ENCODE measurements around the gene TBC1D1.

The TBC1D1 gene

DNA sequence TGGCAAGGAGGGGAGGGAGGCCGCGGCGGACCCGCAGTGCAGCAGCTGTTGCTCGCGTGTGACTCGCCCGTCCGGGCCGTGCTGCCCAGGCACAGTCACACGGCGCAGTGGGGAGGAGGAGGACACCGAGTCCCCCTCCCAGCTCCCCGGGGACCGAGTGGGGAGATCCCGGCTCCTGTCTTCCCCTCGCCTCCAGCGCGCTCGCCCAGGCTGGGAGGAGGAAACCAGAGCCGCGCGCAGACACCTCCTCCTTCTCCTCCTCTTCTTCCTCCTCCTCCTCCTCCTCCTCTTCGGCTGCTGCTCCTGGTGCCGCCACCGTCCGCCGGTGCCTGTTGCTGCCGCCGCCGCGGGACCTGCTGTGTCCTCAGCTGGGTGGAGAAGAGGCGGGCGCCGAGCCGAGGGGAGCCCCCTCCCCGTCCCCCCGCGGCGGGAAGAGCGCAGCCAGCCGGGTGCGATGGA lies at the start of gene TBC1D1:
Gene TBC1D1 (plus strand): TSS at position 284 of the 459 bp plus-strand sequence. CDS start 11,012 bp downstream, outside the sequence.
- no peak for DNase-seq (ENCODE audit: low spot score)

DNA sequence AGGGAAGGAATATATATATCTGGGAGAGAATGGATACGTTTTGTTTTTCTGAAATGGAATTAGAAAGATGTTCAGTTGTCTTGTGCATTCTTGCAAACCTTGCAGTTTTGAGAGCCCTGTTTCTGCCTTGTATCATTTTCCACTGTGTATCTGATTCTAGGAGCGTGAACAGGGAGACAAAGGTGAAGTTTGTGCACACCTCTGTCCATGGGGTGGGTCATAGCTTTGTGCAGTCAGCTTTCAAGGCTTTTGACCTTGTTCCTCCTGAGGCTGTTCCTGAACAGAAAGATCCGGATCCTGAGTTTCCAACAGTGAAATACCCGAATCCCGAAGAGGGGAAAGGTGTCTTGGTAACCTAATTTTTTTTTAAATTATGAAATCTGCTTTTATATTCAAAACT lies 46.7 kb upstream of the TBC1D1 start:
- no peak for DNase-seq (ENCODE audit: low spot score)

DNA sequence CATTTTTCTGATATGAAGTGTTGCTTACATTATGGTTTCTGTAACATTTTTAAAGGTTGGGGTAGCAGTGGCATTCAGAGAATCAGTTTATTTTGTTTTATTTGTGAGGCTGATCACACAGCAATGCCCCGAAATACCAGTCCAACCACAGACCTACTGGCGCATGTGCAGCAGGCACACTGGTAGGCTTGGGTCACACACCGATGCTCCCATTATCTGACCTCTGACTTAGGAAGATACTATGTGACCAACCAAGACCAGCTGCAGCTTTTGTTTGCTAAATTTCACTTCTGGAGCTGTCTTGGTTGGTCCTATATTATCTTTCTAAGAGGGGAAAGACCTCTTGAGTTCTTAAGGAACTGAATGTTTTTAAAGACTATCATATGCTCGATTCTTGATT lies 45.7 kb upstream of the TBC1D1 start:
- DNase-seq (ENCODE audit: low spot score) = no peak

- DNase-seq (ENCODE audit: low spot score) = no peak
Observed at GRCh38 chr4:37847311-37847884, 43.5 kb upstream of the TBC1D1 start.

- no peak for DNase-seq (ENCODE audit: low spot score)
Observed at GRCh38 chr4:37852376-37852775, 38.5 kb upstream of the TBC1D1 start.

DNA sequence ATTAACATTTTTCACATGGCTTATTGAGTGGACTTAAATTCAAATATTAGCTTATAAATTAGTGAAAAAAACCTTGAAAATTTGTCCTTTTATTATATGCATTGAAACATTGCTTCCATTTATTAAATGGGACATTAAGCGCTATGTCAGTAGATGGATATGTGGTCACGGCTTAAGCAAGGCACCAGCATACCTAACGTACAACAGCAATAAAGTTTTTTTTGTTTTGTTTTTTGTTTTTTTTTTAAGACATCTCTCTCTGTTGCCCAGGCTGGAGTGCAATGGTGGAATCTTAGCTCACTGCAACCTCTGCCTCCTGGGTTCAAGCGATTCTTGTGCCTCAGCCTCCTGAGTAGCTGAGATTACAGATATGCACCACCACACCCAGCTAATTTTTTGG lies 32.8 kb upstream of the TBC1D1 start:
- DNase-seq (ENCODE audit: low spot score) = no peak

DNA sequence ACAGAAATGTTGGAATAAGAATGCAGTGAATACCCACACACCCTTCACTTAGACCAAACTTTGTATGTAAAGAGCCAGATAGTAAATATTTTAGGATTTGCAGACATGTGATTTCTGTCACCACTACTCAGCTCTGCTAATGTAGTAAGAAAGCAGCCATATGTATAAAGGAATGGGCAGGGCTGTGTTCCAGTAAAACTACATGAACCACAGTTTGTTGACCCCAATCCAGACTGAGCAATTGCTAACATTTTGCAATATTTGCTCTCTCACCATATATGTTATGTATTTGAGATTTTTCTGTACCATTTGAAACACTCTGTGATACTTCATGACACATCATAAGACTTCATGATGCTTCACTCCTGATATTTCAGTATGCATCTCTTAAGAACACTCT lies 32.0 kb upstream of the TBC1D1 start:
- DNase-seq (ENCODE audit: low spot score) = no peak

- DNase-seq (ENCODE audit: low spot score) = no peak
Observed at GRCh38 chr4:37860266-37860665, 30.6 kb upstream of the TBC1D1 start.

DNA sequence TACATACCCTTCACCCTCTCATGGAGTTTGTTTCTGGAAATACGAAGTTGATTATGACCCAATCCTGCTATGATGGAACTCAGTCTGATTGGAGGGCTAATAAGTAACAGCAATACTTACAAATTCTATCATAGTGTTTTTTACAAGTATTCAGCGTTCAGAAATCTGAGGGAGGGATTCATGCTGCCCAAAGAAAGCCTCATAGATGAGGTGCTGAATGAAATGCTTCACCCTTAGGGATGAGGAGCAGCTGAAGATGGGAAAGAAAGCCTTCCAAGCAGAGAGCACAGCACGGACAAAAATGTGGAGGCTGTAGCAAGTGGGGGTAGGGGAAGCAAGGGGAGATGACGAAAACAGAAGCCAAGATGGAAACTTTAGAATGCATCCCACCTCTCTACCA lies 27.9 kb upstream of the TBC1D1 start:
- no peak for DNase-seq (ENCODE audit: low spot score)

DNA sequence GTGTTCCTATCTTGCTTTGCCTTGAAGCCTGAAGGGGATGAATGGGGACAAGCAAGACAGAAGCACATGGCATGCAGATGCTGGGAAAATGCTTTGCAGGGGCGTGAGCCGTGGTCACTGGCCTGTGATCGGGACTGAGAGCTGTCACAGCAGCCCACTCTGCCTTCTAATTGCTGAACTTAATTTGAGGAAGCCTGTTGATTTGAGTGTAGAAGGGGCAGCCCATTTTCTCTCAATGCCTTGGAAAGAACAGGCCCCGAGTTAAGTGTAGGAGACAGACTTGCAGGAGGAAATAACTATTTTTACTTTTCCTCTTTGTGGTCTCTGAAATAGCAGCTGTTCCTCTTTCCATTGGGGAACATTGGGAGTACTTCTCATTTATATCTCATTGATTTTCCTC lies 26.1 kb upstream of the TBC1D1 start:
- DNase-seq (ENCODE audit: low spot score) = no peak

DNA sequence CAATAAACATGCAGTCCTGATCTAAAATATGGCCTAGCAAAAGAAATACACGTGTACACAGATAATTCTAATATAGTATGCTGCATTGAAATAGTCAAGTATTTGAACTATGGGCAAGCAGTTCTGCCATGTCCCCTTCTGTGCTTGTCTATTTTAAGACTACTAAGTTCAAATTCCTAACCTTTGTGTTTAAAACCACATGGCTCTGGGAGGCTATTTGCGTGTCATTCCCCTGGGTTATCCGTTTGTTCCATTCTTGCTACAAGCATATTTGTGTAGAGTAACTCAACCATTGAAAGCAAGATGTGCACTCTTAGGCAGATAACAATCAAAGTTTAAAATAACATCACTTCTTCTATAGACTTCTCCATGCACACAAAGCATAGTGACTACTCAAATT lies 25.4 kb upstream of the TBC1D1 start:
- no peak for DNase-seq (ENCODE audit: low spot score)

GRCh38 chr4:37867102-37867501 lies 23.8 kb upstream of the TBC1D1 start:
- DNase-seq (ENCODE audit: low spot score) = no peak

DNA sequence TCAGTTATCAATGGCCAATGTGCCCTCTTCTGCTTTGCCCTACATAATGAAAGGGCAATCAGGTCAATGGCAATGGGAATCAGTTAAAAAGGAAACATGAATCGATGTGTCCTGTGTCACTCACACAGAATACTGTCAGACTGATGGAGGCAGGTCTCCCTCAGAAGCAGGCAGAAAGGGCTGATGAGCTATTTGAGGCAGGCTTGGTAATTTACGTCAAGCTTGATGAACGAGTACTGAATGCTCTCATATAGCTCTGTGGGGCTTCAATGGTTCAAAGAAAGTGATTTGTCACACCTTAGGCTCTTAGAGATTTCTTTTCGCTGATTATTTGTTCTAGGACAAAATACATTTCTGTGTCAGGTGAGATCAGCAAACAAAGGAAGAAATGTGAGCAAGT lies 22.6 kb upstream of the TBC1D1 start:
- no peak for DNase-seq (ENCODE audit: low spot score)

GRCh38 chr4:37872310-37872988 lies 18.4 kb upstream of the TBC1D1 start:
- no peak for DNase-seq (ENCODE audit: low spot score)

GRCh38 chr4:37873386-37873785 lies 17.5 kb upstream of the TBC1D1 start:
- DNase-seq (ENCODE audit: low spot score) = no peak

- DNase-seq (ENCODE audit: low spot score) = no peak
Observed at GRCh38 chr4:37876156-37876555, 14.7 kb upstream of the TBC1D1 start.

DNA sequence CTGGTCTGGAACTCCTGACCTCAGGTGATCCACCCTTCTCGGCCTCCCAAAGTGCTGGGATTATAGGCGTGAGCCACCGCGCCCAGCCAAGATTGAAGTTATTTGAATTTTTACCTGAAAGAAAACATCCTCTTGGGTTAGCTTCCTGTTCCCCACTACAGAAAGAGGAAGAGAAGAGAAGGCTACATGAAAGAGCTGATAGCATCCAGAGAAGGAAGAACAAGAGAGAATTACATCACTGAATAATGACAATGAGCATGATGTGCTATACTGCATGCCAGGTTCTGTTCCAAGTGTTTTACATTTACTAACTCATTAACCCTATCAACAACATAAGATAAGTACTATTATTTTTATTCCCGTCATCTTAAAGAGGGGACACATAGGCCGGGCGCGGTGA lies 11.5 kb upstream of the TBC1D1 start:
- no peak for DNase-seq (ENCODE audit: low spot score)

GRCh38 chr4:37881811-37882210 lies 9.1 kb upstream of the TBC1D1 start:
- DNase-seq (ENCODE audit: low spot score) = no peak

GRCh38 chr4:37882665-37883296 lies 8.1 kb upstream of the TBC1D1 start:
- no peak for DNase-seq (ENCODE audit: low spot score)

GRCh38 chr4:37884855-37885487 lies 5.9 kb upstream of the TBC1D1 start:
- no peak for DNase-seq (ENCODE audit: low spot score)

- DNase-seq (ENCODE audit: low spot score) = no peak
Observed at GRCh38 chr4:37885496-37885895, 5.4 kb upstream of the TBC1D1 start.

DNA sequence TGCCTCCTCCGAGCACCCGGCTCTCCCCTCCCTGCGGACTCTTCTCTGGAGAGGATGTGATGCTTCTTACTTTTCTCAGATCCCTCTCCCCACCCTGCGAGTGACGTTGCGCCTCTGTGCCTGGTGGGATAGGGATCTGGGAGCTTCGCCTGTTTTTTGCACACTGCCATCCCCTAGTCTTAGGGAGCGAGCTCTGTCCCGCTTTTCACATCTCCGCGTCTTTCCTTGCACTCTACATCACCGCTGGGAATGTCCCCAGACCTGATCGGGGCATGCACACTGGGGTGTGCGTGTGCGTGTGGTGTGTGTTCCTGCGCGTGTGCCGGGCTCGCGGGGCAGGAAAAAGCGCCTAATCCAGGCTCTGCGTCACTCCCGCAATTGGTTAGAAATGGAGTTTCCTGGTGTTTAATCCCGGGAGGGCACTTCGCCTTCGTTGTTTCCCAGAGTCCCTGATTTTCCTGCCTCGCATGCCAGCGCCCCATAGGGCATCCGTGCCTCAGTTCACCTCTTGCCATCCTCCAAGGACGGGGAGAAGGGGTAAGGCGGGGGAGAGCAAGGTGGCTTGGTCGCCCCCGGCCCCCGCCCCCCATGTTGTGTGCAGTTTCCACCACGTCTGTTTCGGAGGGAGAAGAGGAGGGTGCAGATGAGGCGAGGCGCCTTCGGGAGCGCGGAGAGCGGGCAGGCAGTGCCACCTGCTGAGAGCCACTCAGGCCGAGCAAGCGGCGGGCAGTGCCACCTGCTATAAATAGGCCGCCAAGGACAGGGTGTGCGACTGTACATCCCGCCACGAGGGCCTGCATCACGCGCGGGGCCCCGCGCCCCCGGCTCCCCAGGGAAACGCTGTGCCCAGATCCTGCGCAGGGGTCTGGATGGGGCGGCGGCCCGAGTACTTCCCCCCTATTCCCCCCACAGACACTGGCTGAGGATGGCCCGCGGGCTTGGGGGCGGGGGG lies 759 bp upstream of the TBC1D1 start:
- no peak for DNase-seq (ENCODE audit: low spot score)
